Measurements from ENCODE around the gene MEGF11.

MEGF11 gene

GRCh38 chr15:66049353-66049752 is 204.2 kb downstream of the MEGF11 start:
- no peak for DNase-seq

- DNase-seq, result no peak
Observed at GRCh38 chr15:66047321-66048024, 206.1 kb downstream of the MEGF11 start.

GRCh38 chr15:66046751-66047150 is 206.8 kb downstream of the MEGF11 start:
- DNase-seq, result no peak

GRCh38 chr15:66046326-66046725 is 207.2 kb downstream of the MEGF11 start:
- DNase-seq, result no peak

GRCh38 chr15:66045542-66045941 is 208.0 kb downstream of the MEGF11 start:
- DNase-seq, result no peak

GRCh38 chr15:66044837-66045236 is 208.7 kb downstream of the MEGF11 start:
- no peak for DNase-seq

GRCh38 chr15:66043264-66043663 is 210.3 kb downstream of the MEGF11 start:
- no peak for DNase-seq

GRCh38 chr15:66042624-66043023 is 210.9 kb downstream of the MEGF11 start:
- DNase-seq, result no peak

- DNase-seq, result no peak
Observed at GRCh38 chr15:66041276-66041675, 212.3 kb downstream of the MEGF11 start.

- no peak for DNase-seq
Observed at GRCh38 chr15:66040211-66040892, 213.2 kb downstream of the MEGF11 start.

GRCh38 chr15:66039117-66039871 is 214.3 kb downstream of the MEGF11 start:
- no peak for DNase-seq

GRCh38 chr15:66038387-66039116 is 215.0 kb downstream of the MEGF11 start:
- no peak for DNase-seq

GRCh38 chr15:66036859-66037258 is 216.7 kb downstream of the MEGF11 start:
- DNase-seq, result no peak

- DNase-seq, result no peak
Observed at GRCh38 chr15:66035901-66036300, 217.6 kb downstream of the MEGF11 start.

- no peak for DNase-seq
Observed at GRCh38 chr15:66033143-66033542, 220.4 kb downstream of the MEGF11 start.

- no peak for DNase-seq
Observed at GRCh38 chr15:66032006-66032405, 221.5 kb downstream of the MEGF11 start.

- no peak for DNase-seq
Observed at GRCh38 chr15:66030650-66031049, 222.9 kb downstream of the MEGF11 start.

GRCh38 chr15:66029650-66030049 is 223.9 kb downstream of the MEGF11 start:
- no peak for DNase-seq

- DNase-seq, result no peak
Observed at GRCh38 chr15:66027268-66027805, 226.2 kb downstream of the MEGF11 start.

- no peak for DNase-seq
Observed at GRCh38 chr15:66025972-66026371, 227.6 kb downstream of the MEGF11 start.

- DNase-seq, result no peak
Observed at GRCh38 chr15:66025015-66025452, 228.5 kb downstream of the MEGF11 start.

- DNase-seq, result no peak
Observed at GRCh38 chr15:66024116-66024515, 229.4 kb downstream of the MEGF11 start.
